WTC11 (cell line): ENCODE measurements around the gene NEB. TPM values are rescaled to one million over a fixed set of nuclear protein-coding genes. Genes with fewer than 3 reads are reported as not detected.

Source experiments
- ATAC-seq: fragments of 200-7000 bp; cut with Tn5 transposase; 2 replicates; pipeline ENCODE4 v1.10.0; 2021; ENCODE audit warnings: mild to moderate bottlenecking, moderate library complexity
- CTCF ChIA-PET: fragments of 300-600 bp; sonication (Branson Sonifier 250); formaldehyde crosslinking; loops from one replicate; lab custom pipeline; 2021; ENCODE audit warnings: antibody characterized with exemption; lab: Charles Lee
- POLR2A ChIA-PET: fragments of 350-600 bp; sonication (Branson Sonifier 250); formaldehyde crosslinking; loops from one replicate; lab custom pipeline; 2021; ENCODE audit warnings: antibody characterized with exemption; lab: Charles Lee
- DNase-seq: peaks from one replicate; pipeline ENCODE4 v3.0.0; 2021; ENCODE audit warnings: low spot score
- H3K27ac Mint-ChIP-seq: 2 replicates; pipeline ENCODE4 v1.8.0; 2021; ENCODE audit warnings: mixed read lengths
- H3K27me3 Mint-ChIP-seq: 2 replicates; pipeline ENCODE4 v1.8.0; 2021; ENCODE audit warnings: low read depth, mild to moderate bottlenecking, moderate library complexity, mixed read lengths
- H3K36me3 Mint-ChIP-seq: 2 replicates; pipeline ENCODE4 v1.8.0; 2021; ENCODE audit warnings: mixed read lengths
- H3K4me1 Mint-ChIP-seq: 2 replicates; pipeline ENCODE4 v1.8.0; 2022; ENCODE audit warnings: mixed read lengths
- H3K4me3 Mint-ChIP-seq: 2 replicates; pipeline ENCODE4 v1.8.0; 2021; ENCODE audit warnings: mild to moderate bottlenecking, moderate library complexity, mixed read lengths
- H3K9me3 Mint-ChIP-seq: 2 replicates; pipeline ENCODE4 v1.8.0; 2021; ENCODE audit warnings: mixed read lengths
- ATF1 ChIP-seq: sonication (generic); formaldehyde crosslinking; IDR thresholded peaks from 2 replicates; pipeline ENCODE4 v1.8.1; 2023; ENCODE audit warnings: mild to moderate bottlenecking, moderate library complexity, missing genetic modification reagents
- CREB1 ChIP-seq: sonication (generic); formaldehyde crosslinking; IDR thresholded peaks from 2 replicates; pipeline ENCODE4 v1.8.0; 2023; ENCODE audit warnings: mild to moderate bottlenecking, missing genetic modification reagents
- CREM ChIP-seq: sonication (generic); formaldehyde crosslinking; IDR thresholded peaks from 2 replicates; pipeline ENCODE4 v1.8.1; 2022; ENCODE audit warnings: mild to moderate bottlenecking, missing genetic modification reagents, moderate library complexity
- ELF4 ChIP-seq: sonication (generic); formaldehyde crosslinking; IDR thresholded peaks from 2 replicates; pipeline ENCODE4 v1.8.1; 2022; ENCODE audit warnings: low read depth, mild to moderate bottlenecking, moderate library complexity, missing genetic modification reagents
- EMX1 ChIP-seq: fragments of 250-450 bp; sonication (Bioruptor Pico); IDR thresholded peaks from 2 replicates; pipeline ENCODE4 v1.8.0; 2021; ENCODE audit warnings: mild to moderate bottlenecking
- ESRRA ChIP-seq: sonication (generic); formaldehyde crosslinking; IDR thresholded peaks from 2 replicates; pipeline ENCODE4 v1.8.1; 2022; ENCODE audit warnings: mild to moderate bottlenecking, missing genetic modification reagents, borderline replicate concordance
- ETV6 ChIP-seq: sonication (generic); formaldehyde crosslinking; IDR thresholded peaks from 2 replicates; pipeline ENCODE4 v1.8.1; 2022; ENCODE audit warnings: mild to moderate bottlenecking, missing genetic modification reagents
- FOXJ3 ChIP-seq: sonication (generic); formaldehyde crosslinking; IDR thresholded peaks from 2 replicates; pipeline ENCODE4 v1.9.0; 2021; ENCODE audit warnings: missing genetic modification reagents, mild to moderate bottlenecking, borderline replicate concordance
- FOXP1 ChIP-seq: sonication (generic); formaldehyde crosslinking; IDR thresholded peaks from 2 replicates; pipeline ENCODE4 v1.8.0; 2022; ENCODE audit warnings: missing genetic modification reagents, mild to moderate bottlenecking, moderate library complexity, borderline replicate concordance
- GABPB1 ChIP-seq: sonication (generic); formaldehyde crosslinking; IDR thresholded peaks from 2 replicates; pipeline ENCODE4 v1.8.1; 2023; ENCODE audit warnings: mild to moderate bottlenecking, missing genetic modification reagents
- NR1H2 ChIP-seq: sonication (generic); formaldehyde crosslinking; IDR thresholded peaks from 2 replicates; pipeline ENCODE4 v1.9.0; 2021; ENCODE audit warnings: mild to moderate bottlenecking, moderate library complexity, missing genetic modification reagents
- NR2C2 ChIP-seq: sonication (generic); formaldehyde crosslinking; IDR thresholded peaks from 2 replicates; pipeline ENCODE4 v1.8.0; 2022; ENCODE audit warnings: mild to moderate bottlenecking, missing genetic modification reagents
- SMAD3 ChIP-seq: sonication (generic); formaldehyde crosslinking; IDR thresholded peaks from 2 replicates; pipeline ENCODE4 v1.8.0; 2022; ENCODE audit warnings: missing genetic modification reagents, mild to moderate bottlenecking, borderline replicate concordance
- SOX15 ChIP-seq: fragments of 250-450 bp; sonication (Bioruptor Pico); IDR thresholded peaks from 2 replicates; pipeline ENCODE4 v1.9.0; 2021; ENCODE audit warnings: mild to moderate bottlenecking
- ZNF138 ChIP-seq: sonication (generic); formaldehyde crosslinking; conservative IDR thresholded peaks from 2 replicates; pipeline ENCODE4 v1.8.1; 2022; ENCODE audit warnings: mild to moderate bottlenecking, moderate library complexity, missing genetic modification reagents
- ZNF232 ChIP-seq: sonication (generic); formaldehyde crosslinking; IDR thresholded peaks from 2 replicates; pipeline ENCODE4 v1.8.0; 2022; ENCODE audit warnings: mild to moderate bottlenecking, missing genetic modification reagents
- ZNF263 ChIP-seq: sonication (generic); formaldehyde crosslinking; IDR thresholded peaks from 2 replicates; pipeline ENCODE4 v1.8.1; 2022; ENCODE audit warnings: low read depth, mild to moderate bottlenecking, moderate library complexity, missing genetic modification reagents
- ZNF423 ChIP-seq: fragments of 250-450 bp; sonication (Bioruptor Pico); IDR thresholded peaks from 2 replicates; pipeline ENCODE4 v2.1.2; 2022; ENCODE audit warnings: mild to moderate bottlenecking, moderate library complexity
- total RNA-seq: library from RNA; stranded (reverse); gene quantifications from 3 replicates; pipeline ENCODE4 v1.2.3, GENCODE V29; 2021
- TF ChIP-seq, protein P1 (sequence below): fragments of 250-450 bp; sonication (Bioruptor Pico); IDR thresholded peaks from 2 replicates; pipeline ENCODE4 v1.9.0; 2021; ENCODE audit warnings: mild to moderate bottlenecking
- TF ChIP-seq, protein P2 (sequence below): sonication (generic); formaldehyde crosslinking; conservative IDR thresholded peaks from 2 replicates; pipeline ENCODE4 v1.8.1; 2023; ENCODE audit warnings: mild to moderate bottlenecking, low read depth, missing genetic modification reagents, moderate library complexity
- TF ChIP-seq, protein P3 (sequence below): sonication (generic); formaldehyde crosslinking; IDR thresholded peaks from 2 replicates; pipeline ENCODE4 v1.8.0; 2022; ENCODE audit warnings: mild to moderate bottlenecking, missing genetic modification reagents
- TF ChIP-seq, protein P4 (sequence below): sonication (generic); formaldehyde crosslinking; IDR thresholded peaks from 2 replicates; pipeline ENCODE4 v1.8.1; 2023; ENCODE audit warnings: mild to moderate bottlenecking, moderate library complexity, missing genetic modification reagents
- TF ChIP-seq, protein P5 (sequence below): sonication (generic); formaldehyde crosslinking; IDR thresholded peaks from 2 replicates; pipeline ENCODE4 v1.8.0; 2023; ENCODE audit warnings: missing genetic modification reagents
- TF ChIP-seq, protein P6 (sequence below): sonication (generic); formaldehyde crosslinking; IDR thresholded peaks from 2 replicates; pipeline ENCODE4 v1.8.1; 2022; ENCODE audit warnings: mild to moderate bottlenecking, missing genetic modification reagents, moderate library complexity, borderline replicate concordance
- TF ChIP-seq, protein P7 (sequence below): sonication (generic); formaldehyde crosslinking; IDR thresholded peaks from 2 replicates; pipeline ENCODE4 v1.8.1; 2022; ENCODE audit warnings: mild to moderate bottlenecking, moderate library complexity, missing genetic modification reagents

The NEB gene
- total RNA-seq, 1 experiment from 2014 or later = 1.9 TPM

DNA sequence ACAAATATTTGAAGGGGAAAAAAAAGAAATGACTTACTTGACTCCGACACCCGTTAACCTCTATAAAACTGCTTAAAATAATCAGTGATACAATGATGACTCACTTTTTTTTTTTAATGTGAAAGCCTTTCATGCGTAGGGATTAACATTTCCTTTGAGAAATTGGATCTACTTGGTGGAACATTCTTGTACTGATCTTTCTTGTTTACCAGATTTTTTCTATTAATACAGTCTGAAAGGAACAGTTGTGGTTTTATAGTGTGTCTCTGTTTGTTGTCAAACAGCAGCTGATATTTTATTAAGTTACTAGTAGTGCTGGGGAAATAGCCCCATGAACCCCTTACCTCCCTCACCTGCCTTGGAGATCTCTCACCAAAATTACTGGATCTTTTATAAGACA is 40.2 kb upstream of the NEB start (continued):
- TF ChIP-seq ETV6 (CRISPR knock-in tag) (no peak), ZNF232 (CRISPR knock-in tag) (no peak), ELF4 (CRISPR knock-in tag) (no peak), ESRRA (CRISPR knock-in tag) (no peak), FOXJ3 (CRISPR knock-in tag) (no peak), GABPB1 (no peak), ATF1 (no peak)
- TF ChIP-seq, protein P1, sequence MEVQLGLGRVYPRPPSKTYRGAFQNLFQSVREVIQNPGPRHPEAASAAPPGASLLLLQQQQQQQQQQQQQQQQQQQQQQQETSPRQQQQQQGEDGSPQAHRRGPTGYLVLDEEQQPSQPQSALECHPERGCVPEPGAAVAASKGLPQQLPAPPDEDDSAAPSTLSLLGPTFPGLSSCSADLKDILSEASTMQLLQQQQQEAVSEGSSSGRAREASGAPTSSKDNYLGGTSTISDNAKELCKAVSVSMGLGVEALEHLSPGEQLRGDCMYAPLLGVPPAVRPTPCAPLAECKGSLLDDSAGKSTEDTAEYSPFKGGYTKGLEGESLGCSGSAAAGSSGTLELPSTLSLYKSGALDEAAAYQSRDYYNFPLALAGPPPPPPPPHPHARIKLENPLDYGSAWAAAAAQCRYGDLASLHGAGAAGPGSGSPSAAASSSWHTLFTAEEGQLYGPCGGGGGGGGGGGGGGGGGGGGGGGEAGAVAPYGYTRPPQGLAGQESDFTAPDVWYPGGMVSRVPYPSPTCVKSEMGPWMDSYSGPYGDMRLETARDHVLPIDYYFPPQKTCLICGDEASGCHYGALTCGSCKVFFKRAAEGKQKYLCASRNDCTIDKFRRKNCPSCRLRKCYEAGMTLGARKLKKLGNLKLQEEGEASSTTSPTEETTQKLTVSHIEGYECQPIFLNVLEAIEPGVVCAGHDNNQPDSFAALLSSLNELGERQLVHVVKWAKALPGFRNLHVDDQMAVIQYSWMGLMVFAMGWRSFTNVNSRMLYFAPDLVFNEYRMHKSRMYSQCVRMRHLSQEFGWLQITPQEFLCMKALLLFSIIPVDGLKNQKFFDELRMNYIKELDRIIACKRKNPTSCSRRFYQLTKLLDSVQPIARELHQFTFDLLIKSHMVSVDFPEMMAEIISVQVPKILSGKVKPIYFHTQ (CRISPR knock-in tag) = no peak

DNA sequence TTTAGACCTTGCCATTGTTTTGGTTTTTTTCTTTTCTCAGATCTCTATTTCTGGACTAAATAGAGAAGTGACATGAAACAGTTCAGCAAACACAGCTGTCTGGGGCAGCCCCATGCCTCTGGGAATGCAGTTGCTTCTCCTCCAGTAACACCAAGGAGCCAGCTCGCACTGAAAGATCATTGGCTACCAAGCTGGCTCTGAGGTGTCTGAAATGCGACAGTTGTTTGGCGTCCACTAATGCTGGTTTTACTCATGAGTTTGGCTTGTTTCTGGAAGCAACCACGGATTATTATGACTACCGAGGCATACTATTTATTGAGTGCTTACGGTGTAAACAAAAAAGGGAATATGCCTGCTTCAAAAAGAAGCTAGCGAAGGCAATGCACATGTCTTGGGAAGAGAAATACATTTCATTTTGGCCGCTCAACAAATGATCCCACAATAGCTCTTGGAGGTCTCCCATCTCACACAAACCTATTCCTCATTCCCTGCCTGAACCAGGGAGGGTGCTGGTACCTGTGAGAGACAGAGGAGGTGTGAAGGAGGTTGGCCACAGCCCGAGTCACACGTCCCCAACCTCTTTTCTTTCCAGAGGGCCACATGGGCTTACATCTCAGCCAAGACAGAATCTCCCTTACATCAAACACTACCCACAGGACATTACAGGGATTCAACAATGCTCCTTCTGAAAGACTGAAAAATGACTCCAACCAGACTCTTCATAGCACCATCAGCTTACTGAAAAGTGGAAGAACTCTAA is 37.5 kb upstream of the NEB start:
- DNase-seq (no peak), ATAC-seq (no peak)
- ChIA-PET POLR2A (no interaction called here), CTCF (no interaction called here)
- peaks cover 14% of the 10 kb centered on the region for H3K36me3 Mint-ChIP-seq
- no peak overlapping the region for H3K4me3 Mint-ChIP-seq
- H3K4me1 Mint-ChIP-seq = 0 out of 2 replicates have a peak, but pooled peaks cover 2% of the 10 kb centered on the region
- peaks cover 7% of the 10 kb centered on the region for H3K9me3 Mint-ChIP-seq
- H3K27ac Mint-ChIP-seq = no peak overlapping the region
- no peaks in the 10 kb centered on the region for H3K27me3 Mint-ChIP-seq
- no peak for TF ChIP-seq FOXP1 (CRISPR knock-in tag)
- TF ChIP-seq SMAD3 (CRISPR knock-in tag) = no peak
- TF ChIP-seq NR1H2 (CRISPR knock-in tag) = no peak
- TF ChIP-seq EMX1 = no peak
- TF ChIP-seq CREB1 = no peak
- TF ChIP-seq, protein P2, sequence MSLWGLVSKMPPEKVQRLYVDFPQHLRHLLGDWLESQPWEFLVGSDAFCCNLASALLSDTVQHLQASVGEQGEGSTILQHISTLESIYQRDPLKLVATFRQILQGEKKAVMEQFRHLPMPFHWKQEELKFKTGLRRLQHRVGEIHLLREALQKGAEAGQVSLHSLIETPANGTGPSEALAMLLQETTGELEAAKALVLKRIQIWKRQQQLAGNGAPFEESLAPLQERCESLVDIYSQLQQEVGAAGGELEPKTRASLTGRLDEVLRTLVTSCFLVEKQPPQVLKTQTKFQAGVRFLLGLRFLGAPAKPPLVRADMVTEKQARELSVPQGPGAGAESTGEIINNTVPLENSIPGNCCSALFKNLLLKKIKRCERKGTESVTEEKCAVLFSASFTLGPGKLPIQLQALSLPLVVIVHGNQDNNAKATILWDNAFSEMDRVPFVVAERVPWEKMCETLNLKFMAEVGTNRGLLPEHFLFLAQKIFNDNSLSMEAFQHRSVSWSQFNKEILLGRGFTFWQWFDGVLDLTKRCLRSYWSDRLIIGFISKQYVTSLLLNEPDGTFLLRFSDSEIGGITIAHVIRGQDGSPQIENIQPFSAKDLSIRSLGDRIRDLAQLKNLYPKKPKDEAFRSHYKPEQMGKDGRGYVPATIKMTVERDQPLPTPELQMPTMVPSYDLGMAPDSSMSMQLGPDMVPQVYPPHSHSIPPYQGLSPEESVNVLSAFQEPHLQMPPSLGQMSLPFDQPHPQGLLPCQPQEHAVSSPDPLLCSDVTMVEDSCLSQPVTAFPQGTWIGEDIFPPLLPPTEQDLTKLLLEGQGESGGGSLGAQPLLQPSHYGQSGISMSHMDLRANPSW (CRISPR knock-in tag) = no peak
- TF ChIP-seq, protein P3, sequence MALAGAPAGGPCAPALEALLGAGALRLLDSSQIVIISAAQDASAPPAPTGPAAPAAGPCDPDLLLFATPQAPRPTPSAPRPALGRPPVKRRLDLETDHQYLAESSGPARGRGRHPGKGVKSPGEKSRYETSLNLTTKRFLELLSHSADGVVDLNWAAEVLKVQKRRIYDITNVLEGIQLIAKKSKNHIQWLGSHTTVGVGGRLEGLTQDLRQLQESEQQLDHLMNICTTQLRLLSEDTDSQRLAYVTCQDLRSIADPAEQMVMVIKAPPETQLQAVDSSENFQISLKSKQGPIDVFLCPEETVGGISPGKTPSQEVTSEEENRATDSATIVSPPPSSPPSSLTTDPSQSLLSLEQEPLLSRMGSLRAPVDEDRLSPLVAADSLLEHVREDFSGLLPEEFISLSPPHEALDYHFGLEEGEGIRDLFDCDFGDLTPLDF = no peak
- TF ChIP-seq ZNF263 (CRISPR knock-in tag) = no peak
- TF ChIP-seq, protein P4, sequence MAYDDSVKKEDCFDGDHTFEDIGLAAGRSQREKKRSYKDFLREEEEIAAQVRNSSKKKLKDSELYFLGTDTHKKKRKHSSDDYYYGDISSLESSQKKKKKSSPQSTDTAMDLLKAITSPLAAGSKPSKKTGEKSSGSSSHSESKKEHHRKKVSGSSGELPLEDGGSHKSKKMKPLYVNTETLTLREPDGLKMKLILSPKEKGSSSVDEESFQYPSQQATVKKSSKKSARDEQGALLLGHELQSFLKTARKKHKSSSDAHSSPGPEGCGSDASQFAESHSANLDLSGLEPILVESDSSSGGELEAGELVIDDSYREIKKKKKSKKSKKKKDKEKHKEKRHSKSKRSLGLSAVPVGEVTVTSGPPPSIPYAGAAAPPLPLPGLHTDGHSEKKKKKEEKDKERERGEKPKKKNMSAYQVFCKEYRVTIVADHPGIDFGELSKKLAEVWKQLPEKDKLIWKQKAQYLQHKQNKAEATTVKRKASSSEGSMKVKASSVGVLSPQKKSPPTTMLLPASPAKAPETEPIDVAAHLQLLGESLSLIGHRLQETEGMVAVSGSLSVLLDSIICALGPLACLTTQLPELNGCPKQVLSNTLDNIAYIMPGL (CRISPR knock-in tag) = no peak
- no peak for TF ChIP-seq ZNF138 (CRISPR knock-in tag)
- no peak for TF ChIP-seq CREM (CRISPR knock-in tag)
- TF ChIP-seq NR2C2 = no peak
- TF ChIP-seq, protein P5, sequence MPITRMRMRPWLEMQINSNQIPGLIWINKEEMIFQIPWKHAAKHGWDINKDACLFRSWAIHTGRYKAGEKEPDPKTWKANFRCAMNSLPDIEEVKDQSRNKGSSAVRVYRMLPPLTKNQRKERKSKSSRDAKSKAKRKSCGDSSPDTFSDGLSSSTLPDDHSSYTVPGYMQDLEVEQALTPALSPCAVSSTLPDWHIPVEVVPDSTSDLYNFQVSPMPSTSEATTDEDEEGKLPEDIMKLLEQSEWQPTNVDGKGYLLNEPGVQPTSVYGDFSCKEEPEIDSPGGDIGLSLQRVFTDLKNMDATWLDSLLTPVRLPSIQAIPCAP (CRISPR knock-in tag) = no peak
- TF ChIP-seq, protein P6, sequence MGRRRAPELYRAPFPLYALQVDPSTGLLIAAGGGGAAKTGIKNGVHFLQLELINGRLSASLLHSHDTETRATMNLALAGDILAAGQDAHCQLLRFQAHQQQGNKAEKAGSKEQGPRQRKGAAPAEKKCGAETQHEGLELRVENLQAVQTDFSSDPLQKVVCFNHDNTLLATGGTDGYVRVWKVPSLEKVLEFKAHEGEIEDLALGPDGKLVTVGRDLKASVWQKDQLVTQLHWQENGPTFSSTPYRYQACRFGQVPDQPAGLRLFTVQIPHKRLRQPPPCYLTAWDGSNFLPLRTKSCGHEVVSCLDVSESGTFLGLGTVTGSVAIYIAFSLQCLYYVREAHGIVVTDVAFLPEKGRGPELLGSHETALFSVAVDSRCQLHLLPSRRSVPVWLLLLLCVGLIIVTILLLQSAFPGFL (CRISPR knock-in tag) = no peak
- no peak for TF ChIP-seq ZNF423 (CRISPR knock-in tag)
- no peak for TF ChIP-seq SOX15 (CRISPR knock-in tag)
- TF ChIP-seq, protein P7, sequence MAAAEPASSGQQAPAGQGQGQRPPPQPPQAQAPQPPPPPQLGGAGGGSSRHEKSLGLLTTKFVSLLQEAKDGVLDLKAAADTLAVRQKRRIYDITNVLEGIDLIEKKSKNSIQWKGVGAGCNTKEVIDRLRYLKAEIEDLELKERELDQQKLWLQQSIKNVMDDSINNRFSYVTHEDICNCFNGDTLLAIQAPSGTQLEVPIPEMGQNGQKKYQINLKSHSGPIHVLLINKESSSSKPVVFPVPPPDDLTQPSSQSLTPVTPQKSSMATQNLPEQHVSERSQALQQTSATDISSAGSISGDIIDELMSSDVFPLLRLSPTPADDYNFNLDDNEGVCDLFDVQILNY = no peak
